Heart right ventricle (tissue), 16 donors: Measurements from ENCODE around the gene MCTP1. TPM values are rescaled to one million over a fixed set of nuclear protein-coding genes. Genes with fewer than 3 reads are reported as not detected.

Experiments
- ATAC-seq, 8 donors: fragments of 200-7000 bp; cut with Tn5 transposase; one replicate each; pipeline ENCODE4 v1.9.1; 2020; ENCODE audit warnings: mild to moderate bottlenecking in 8 of 8, moderate library complexity in 8 of 8, moderate number of reproducible peaks in 1 of 8
- DNase-seq, 2 donors: peaks; one replicate each; pipeline ENCODE4 v3.0.0-alpha.2; 2020
- H3K27ac ChIP-seq, 10 donors: fragments of 200-600 bp; sonication (generic) in 2 of 10; one replicate each; pipeline versions ENCODE4 v1.5.0 to v1.8.0; 2020 to 2022; ENCODE audit warnings: mild to moderate bottlenecking in 3 of 10
- H3K27me3 ChIP-seq, 7 donors: fragments of 200-600 bp; one replicate each; pipeline ENCODE4 v1.8.0; 2021 to 2022; ENCODE audit warnings: mild to moderate bottlenecking in 2 of 7
- H3K36me3 ChIP-seq, 9 donors: fragments of 200-600 bp; sonication (generic) in 1 of 9; one replicate each; pipeline versions ENCODE4 v1.5.0 to v1.8.0; 2020 to 2022; ENCODE audit warnings: mild to moderate bottlenecking in 2 of 9
- H3K4me1 ChIP-seq, 9 donors: fragments of 200-600 bp; sonication (generic) in 1 of 9; one replicate each; pipeline versions ENCODE4 v1.5.0 to v1.8.0; 2020 to 2022; ENCODE audit warnings: mild to moderate bottlenecking in 4 of 9
- H3K4me3 ChIP-seq, 10 donors: fragments of 200-600 bp; sonication (generic) in 2 of 10; one replicate each; pipeline versions ENCODE4 v1.5.0 to v1.8.0; 2020 to 2022; ENCODE audit warnings: mild to moderate bottlenecking in 7 of 10, moderate library complexity in 2 of 10
- H3K9me3 ChIP-seq, 11 donors: fragments of 200-600 bp in 10 of 11; sonication (generic) in 2 of 11; one replicate each; pipeline versions ENCODE4 v1.5.0 to v1.8.0; 2013 to 2022; ENCODE audit warnings: mild to moderate bottlenecking in 2 of 11, control low read depth in 1 of 11, moderate library complexity in 1 of 11
- CTCF ChIP-seq, 9 donors: fragments of 200-600 bp; sonication (generic) in 2 of 9; IDR thresholded peaks; one replicate each; pipeline versions ENCODE4 v1.5.0 to v1.8.0; 2021 to 2022; ENCODE audit warnings: antibody characterized with exemption in 9 of 9, mild to moderate bottlenecking in 5 of 9, moderate library complexity in 1 of 9
- WGBS, 2 donors: extraction: QIAGEN DNeasy Blood & Tissue Kit; methylation state at CpG; one replicate each; pipeline ENCODE4 v1.1.7; 2013; ENCODE audit warnings: inconsistent platforms in 1 of 2; 5-methylcytosine and 5-hydroxymethylcytosine counted together
- intact Hi-C, 10 donors: fragments of 100-400 bp; cut with DNase I; formaldehyde crosslinking; loops; one replicate each; pipeline versions ENCODE4 v1.11.1 to v1.14.2; 2022
- polyA plus RNA-seq, 2 donors: library from polyadenylated mRNA; stranded (reverse); fragments of 200-250 nt; gene quantifications; one replicate each; pipeline ENCODE4 v1.2.3, GENCODE V29; 2013
- total RNA-seq, 10 donors: library from RNA; stranded (reverse); fragmentation: NEBNext Ultra II Directional in 3 of 10; extraction: Animal tissue kit (Norgen Biotek cat#: 25700) in 3 of 10; gene quantifications; one replicate each; pipeline versions ENCODE4 v1.2.1 to v1.2.4, GENCODE V29; 2021 to 2023
- donor health status: Arrhythmogenic right ventricular cardiomyopathy.
- donor health status: ischemic (EF 13 %, LVEDD 7.1; RV severe dilation, severe dysfunction).
- donor health status: healthy with polysubstance abuse.
- donor health status: DM: no; HTN: yes; CAD: no.
- donor health status: DM: no; HTN: no; CAD: no.
- donor health status: ischemic (EF 25% LVEDD 6.9; RV normal size, moderate dysfunction).
- donor health status: ischemic (EF 25% LVEDD 5.7; RV mildly dilated, moderate dysfunction).
- donor health status: healthy.
- donor health status: DM: yes; HTN: yes; CAD: no.
- donor health status: Ischemic cardiomyopathy.
- donor health status: ischemic (EF 35%, LVEDD 5.7; RV mildly dilated, moderate dysfunction).
- donor health status: nonischemic (EF 11% LVEDD 7.7; RV severe dilation, severe dysfunction).
- donor health status: DM: yes; HTN: yes; CAD: no.
- donor health status: PGD.
- donor health status: ischemic (EF 29% LVEDD 5.4; RV normal size, mild dysfunction).
- donor health status: nonischemic (EF 23%, LVEDD 6.1; RV moderate dilation, normal function).

MCTP1 gene
- total and polyA plus RNA-seq, 12 donors: 1.3 to 19.7 (median 5.3) TPM

GRCh38 chr5:95241161-95241560 lies 43.7 kb downstream of the MCTP1 start:
- no peak for DNase-seq
- no peak for TF ChIP-seq CTCF (IDR thresholded peaks at IDR 0.05)
- Histone ChIP-seq H3K36me3 (no peaks in the 10 kb centered on the region), H3K9me3 (no peaks in the 10 kb centered on the region), H3K27ac (no peak overlapping the region), H3K4me3 (no peak overlapping the region), H3K4me1 (no peaks in the 10 kb centered on the region), H3K27me3 (peaks cover 0 to 4% (median 0%) of the 10 kb centered on the region in 7 donors)
- no peak for ATAC-seq
- intact Hi-C loops: no loop called here

DNA sequence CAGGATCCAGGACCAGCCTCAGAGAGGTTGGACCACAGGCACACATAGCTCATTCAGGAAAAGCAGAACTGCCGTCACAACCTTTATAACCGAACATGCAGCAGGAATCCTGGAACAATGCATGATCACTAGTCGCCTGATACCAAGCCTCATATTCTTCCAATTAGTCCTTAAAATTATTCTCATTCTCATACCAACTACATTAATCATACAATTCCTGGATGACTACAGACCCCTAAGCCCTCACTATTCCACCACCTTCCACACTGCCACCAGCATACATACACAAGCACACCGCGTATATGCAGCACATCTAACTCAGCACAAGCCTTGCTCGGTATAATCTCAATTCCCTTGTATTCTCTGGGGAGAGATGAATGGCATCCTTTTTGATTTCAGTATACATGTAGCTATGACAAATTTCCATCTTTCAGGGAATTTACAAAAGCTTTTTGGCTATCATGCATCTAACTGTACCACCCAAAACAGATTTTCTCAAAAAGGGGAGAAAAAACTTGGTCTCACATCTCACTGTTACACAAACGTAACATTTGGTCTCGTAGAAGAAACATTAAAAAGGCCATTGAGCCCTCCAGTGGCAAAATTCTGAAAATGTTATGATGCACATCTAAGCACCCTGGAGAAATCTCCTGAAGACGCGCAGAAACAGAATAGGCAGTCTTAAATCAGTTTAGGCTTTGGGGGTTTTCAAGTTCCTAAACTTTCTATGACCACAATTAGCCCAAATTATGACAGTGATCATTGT lies 46.2 kb downstream of the MCTP1 start:
- no peaks in the 10 kb centered on the region for H3K9me3 ChIP-seq

DNA sequence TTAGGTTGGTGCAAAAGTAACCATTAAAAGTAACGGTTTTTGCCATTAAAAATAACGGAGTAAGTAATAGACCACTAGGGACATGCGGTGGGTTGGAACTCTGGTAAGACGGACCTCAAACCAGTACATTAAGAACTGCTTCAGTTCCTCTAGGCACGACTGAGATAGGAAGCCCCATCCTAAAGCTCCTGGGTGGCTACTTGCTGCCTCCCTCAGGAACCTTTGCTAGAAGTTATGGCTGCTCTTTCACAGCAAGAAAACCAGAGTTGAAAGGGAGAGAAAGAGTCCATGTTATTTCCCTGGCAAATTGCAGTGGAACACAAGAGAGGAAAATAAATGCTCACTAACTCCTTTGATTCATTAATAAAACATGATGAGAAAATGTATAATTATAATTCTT lies 47.6 kb downstream of the MCTP1 start:
- 76 to 79% methylated on average over 5 of the region's 5 CpGs for WGBS, 2 donors
- ATAC-seq (no peak), DNase-seq (no peak)
- no peak overlapping the region for H3K4me3 ChIP-seq
- H3K27me3 ChIP-seq: peaks cover 0 to 4% (median 0%) of the 10 kb centered on the region in 7 donors
- H3K36me3 ChIP-seq: no peaks in the 10 kb centered on the region
- intact Hi-C loops: loop anchor here in 6 of 10 donors (5.0 to 10.0 kb wide), 3 partner anchors 265 to 273 kb away; no protein-coding TSS in a partner anchor
- no peak overlapping the region for H3K27ac ChIP-seq
- no peaks in the 10 kb centered on the region for H3K4me1 ChIP-seq
- no peak for TF ChIP-seq CTCF (IDR thresholded peaks at IDR 0.05)
- H3K9me3 ChIP-seq: peaks cover 0 to 12% (median 3%) of the 10 kb centered on the region in 11 donors

More for the DNA sequence above, 46.2 kb downstream of the MCTP1 start:
- 54 to 59% methylated on average over 10 of the region's 10 CpGs for WGBS, 2 donors
- TF ChIP-seq CTCF (IDR thresholded peaks at IDR 0.05): peak in 7 of 9 donors; percentile 27 to 60 (median 38)
- DNase-seq: no peak
- H3K4me3 ChIP-seq: no peak overlapping the region
- H3K4me1 ChIP-seq: no peaks in the 10 kb centered on the region
- H3K36me3 ChIP-seq: no peaks in the 10 kb centered on the region
- no peak overlapping the region for H3K27ac ChIP-seq
- H3K27me3 ChIP-seq: peaks cover 0 to 4% (median 0%) of the 10 kb centered on the region in 7 donors
- ATAC-seq: peak in 1 of 8 donors; percentile 38
- intact Hi-C loops: loop anchor here in 9 of 10 donors (2.0 to 10.0 kb wide), 5 partner anchors 266 to 274 kb away; no protein-coding TSS in a partner anchor

- Histone ChIP-seq H3K9me3 (peaks cover 0 to 22% (median 4%) of the 10 kb centered on the region in 11 donors), H3K27me3 (peaks cover 0 to 4% (median 0%) of the 10 kb centered on the region in 7 donors), H3K4me3 (no peak overlapping the region), H3K36me3 (no peaks in the 10 kb centered on the region), H3K4me1 (no peaks in the 10 kb centered on the region), H3K27ac (no peak overlapping the region)
- no peak for TF ChIP-seq CTCF (IDR thresholded peaks at IDR 0.05)
- ATAC-seq (no peak), DNase-seq (no peak)
- WGBS, 2 donors: 90 to 95% methylated on average over 1 of the region's 1 CpG
- intact Hi-C loops: loop anchor here in 6 of 10 donors (5.0 to 10.0 kb wide), 3 partner anchors 263 to 271 kb away; no protein-coding TSS in a partner anchor
Measured at GRCh38 chr5:95235439-95235982, 49.4 kb downstream of the MCTP1 start.
